ENCODE measurements around the gene B4GAT1. TPM values are rescaled to one million over a fixed set of nuclear protein-coding genes. Genes with fewer than 3 reads are reported as not detected.

Gene B4GAT1
- total RNA-seq, 1 donor: 25.0 TPM

DNA sequence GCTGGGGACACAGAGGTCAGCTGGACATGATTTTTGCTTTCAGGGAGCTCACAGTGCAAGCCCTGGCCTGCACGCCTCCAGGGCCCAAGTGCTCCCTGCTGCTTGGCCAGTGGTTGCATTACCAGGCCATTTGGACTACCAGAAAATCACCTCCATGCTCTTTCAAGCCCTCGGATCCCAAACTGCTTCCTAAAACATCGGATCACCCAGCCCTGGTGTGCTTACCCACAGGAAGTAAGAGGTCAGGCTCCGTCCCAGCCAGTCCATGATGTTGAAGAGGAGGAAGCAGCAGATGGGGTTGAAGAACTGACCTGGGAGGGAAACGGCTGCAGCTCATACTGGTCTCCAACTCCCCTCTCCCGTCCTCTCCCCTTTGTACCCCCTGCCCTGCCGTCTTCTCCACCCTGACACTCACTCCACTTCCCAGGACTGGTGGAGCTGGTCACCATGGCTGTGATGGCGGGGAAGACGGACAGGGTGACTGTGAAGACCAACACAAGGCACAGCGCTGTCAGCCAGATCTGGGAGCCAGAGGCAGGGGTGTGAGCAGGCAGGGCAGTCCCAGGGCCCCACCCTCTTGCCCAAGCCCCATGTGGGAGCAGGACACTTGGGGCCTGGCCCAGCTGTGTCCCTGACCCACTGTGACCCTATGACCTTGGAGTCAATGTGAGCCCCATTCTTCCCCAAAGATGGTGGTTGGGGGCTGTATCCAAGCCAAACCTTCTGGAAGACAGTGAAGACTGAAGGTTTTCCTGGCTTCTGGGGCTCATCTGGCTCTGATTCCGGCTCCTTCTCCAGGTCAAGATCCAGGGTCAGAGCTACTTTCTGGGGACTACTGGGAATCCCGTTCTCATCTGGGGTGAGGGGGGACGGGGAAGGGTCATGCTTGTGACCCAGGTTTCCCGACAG is 18.5 kb upstream of the B4GAT1 start:
- DNase-seq (ENCODE audit: low read depth): no peak

DNA sequence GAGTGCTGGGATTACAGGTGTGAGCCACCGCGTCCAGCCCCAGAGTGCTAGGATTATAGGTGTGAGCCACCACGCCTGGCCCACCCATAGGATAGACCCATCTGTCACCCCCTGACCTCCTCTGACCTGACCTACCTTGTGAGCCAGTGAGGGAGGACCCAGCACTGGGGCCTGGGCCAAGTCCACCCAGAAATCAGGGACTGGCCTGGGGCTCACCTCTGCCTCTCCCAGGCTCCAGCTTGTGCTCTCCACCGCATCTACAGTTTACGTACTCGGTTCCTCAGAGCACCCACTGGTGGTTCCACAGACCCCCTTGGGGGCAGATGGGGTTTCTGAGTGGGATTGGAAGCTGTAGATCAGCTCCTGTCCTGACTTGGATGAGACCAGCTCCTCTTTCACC is 17.7 kb upstream of the B4GAT1 start:
- TF ChIP-seq, protein P1, sequence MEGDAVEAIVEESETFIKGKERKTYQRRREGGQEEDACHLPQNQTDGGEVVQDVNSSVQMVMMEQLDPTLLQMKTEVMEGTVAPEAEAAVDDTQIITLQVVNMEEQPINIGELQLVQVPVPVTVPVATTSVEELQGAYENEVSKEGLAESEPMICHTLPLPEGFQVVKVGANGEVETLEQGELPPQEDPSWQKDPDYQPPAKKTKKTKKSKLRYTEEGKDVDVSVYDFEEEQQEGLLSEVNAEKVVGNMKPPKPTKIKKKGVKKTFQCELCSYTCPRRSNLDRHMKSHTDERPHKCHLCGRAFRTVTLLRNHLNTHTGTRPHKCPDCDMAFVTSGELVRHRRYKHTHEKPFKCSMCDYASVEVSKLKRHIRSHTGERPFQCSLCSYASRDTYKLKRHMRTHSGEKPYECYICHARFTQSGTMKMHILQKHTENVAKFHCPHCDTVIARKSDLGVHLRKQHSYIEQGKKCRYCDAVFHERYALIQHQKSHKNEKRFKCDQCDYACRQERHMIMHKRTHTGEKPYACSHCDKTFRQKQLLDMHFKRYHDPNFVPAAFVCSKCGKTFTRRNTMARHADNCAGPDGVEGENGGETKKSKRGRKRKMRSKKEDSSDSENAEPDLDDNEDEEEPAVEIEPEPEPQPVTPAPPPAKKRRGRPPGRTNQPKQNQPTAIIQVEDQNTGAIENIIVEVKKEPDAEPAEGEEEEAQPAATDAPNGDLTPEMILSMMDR (IDR thresholded peaks at IDR 0.05; ENCODE audit: insufficient read depth, low read depth, low read length): no peak
- no peak overlapping the region for H3K4me3 ChIP-seq (ENCODE audit: low read depth, low read length)
- DNase-seq (ENCODE audit: low read depth): no peak

More for the DNA sequence above, 18.5 kb upstream of the B4GAT1 start:
- TF ChIP-seq, protein P1 (IDR thresholded peaks at IDR 0.05; ENCODE audit: insufficient read depth, low read depth, low read length): no peak
- H3K4me3 ChIP-seq (ENCODE audit: low read depth, low read length): no peak overlapping the region

DNA sequence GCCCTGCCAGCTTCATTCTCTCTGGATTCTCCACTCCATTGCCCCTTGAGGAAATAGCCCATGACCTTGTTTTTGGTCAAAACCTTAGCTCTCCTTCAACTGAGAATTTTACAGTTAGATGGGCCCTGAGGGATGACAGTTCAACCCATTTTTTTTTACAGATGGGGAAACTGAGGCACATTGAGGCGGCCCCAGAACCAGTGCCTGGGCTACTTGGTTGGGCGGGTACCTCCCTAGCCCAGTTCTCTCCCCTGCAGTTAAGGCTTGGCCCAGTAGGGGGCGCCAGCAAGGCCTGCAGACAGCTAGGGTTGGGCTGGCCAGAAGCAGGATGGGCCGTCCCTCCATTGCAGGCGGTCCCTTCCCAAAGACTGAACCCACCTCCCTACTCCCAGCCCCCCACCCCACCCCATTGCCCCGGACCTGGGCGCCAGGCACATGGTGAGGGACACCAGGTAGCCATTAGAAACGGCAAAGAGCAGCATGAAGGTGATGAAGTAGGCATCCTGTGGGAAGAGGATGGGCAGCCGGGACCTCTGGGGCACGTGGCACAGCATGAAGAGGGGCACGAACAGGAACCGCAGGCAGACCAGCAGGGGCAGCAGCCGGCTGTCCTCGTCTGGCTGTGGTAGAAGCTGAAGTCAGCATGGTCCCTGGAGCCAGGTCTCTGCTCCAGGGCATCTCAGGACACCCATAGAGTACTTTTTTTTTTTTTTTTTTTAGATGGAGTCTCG is 16.5 kb upstream of the B4GAT1 start:
- DNase-seq (ENCODE audit: low read depth): no peak
- no peak overlapping the region for H3K4me3 ChIP-seq (ENCODE audit: low read depth, low read length)
- TF ChIP-seq, protein P1 (IDR thresholded peaks at IDR 0.05; ENCODE audit: insufficient read depth, low read depth, low read length): peak; percentile 67

DNA sequence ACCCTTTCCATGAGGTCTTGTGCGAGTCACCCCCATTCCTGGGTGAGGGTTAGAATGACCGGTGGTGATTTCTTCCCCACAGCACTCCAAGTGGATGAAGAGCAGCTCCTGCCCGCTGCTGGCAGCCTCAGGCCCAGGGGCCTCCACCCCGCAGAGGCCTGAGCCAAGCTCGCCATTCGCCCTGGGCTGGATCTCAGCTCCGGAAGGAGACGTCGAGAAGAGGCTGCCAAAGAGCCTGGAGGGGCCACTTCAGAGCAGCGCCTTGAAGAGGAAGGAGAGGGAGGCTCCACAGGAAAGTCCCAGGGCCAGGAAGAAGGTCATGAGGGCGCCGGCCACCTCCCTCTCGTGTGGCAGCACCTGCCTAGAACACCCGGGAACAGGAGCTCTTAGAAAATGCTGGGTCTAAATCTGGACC is 15.8 kb upstream of the B4GAT1 start:
- H3K4me3 ChIP-seq (ENCODE audit: low read depth, low read length): no peak overlapping the region
- DNase-seq (ENCODE audit: low read depth): no peak
- TF ChIP-seq, protein P1 (IDR thresholded peaks at IDR 0.05; ENCODE audit: insufficient read depth, low read depth, low read length): no peak

DNA sequence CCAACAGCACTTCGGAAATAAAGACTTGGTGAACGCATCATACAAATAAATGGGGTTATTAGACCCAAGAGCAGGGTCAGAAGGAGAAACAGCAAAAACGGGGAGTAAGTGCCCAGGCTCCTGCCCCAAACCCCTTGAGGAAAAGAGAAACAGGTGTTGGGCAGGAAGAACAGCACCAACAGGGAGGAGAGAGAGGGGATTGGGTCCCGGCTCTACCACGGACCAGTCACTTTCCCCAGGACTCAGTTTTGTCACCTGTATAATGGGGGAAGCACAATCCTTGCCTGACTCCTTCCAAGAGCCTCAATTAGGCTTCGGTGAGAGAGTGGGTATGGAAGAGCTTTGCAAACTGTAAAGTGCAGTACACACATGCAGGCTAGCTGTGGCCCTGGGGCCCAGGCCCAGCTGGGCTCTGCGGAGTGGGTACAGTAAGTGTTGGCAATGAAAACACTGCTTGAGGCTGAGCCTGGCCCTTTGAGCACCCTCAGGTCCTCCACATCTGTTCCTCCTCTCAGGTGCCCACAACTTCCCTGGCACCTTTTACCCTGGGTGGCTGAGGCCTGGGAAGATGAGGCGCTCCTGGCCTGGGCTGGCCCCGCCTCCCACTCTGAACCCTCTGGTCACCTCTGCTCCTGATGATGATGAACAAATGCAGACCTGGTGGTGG is 15.2 kb upstream of the B4GAT1 start:
- DNase-seq (ENCODE audit: low read depth): no peak
- TF ChIP-seq, protein P1 (IDR thresholded peaks at IDR 0.05; ENCODE audit: insufficient read depth, low read depth, low read length): no peak
- H3K4me3 ChIP-seq (ENCODE audit: low read depth, low read length): no peak overlapping the region

DNA sequence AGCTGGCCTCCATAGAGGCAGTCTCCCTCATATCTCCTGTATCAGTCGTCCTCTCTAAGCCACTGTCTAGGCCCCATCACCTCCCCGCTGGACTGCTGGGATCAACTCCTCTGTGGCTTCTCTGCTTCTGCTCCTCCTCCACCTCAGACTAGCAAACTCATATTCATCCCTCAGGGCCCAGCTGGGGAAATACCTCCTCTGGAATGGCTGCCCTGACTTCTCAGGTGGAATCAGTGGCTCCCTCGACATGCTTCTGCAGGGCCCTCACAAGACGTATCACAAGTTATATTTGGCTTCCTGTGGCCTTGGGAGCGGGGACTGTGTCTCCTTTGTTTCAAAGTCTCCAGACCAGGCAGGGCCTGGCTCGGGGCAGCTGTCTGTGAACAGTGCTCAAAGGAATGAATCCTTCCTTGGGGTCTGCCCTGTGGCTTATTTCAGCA is 14.1 kb upstream of the B4GAT1 start:
- TF ChIP-seq, protein P1 (IDR thresholded peaks at IDR 0.05; ENCODE audit: insufficient read depth, low read depth, low read length): no peak
- no peak overlapping the region for H3K4me3 ChIP-seq (ENCODE audit: low read depth, low read length)
- no peak for DNase-seq (ENCODE audit: low read depth)

All from fibroblast of villous mesenchyme (primary cell).